NT2/D1 (cell line): Measurements from ENCODE around the gene SPN.

Source experiments
- SUZ12 ChIP-seq: IDR thresholded peaks from 2 replicates; pipeline ENCODE4 v1.6.1; 2011; ENCODE audit not compliant: insufficient read length, insufficient read depth; ENCODE audit errors: extremely low read depth
- YY1 ChIP-seq: IDR thresholded peaks from 2 replicates; pipeline ENCODE4 v1.6.1; 2011; ENCODE audit not compliant: insufficient read length, insufficient read depth
- ZNF274 ChIP-seq: IDR thresholded peaks from 2 replicates; pipeline ENCODE4 v1.6.1; 2011; ENCODE audit warnings: mild to moderate bottlenecking, low read depth, low read length

GRCh38 chr16:29705030-29705429 is 42.0 kb downstream of the SPN start:
- no peak for TF ChIP-seq YY1
- TF ChIP-seq SUZ12: no peak
- TF ChIP-seq ZNF274: no peak
